HepG2 (cell line): ENCODE measurements around the gene CENPW. TPM values are rescaled to one million over a fixed set of nuclear protein-coding genes. Genes with fewer than 3 reads are reported as not detected.

ENCODE experiments used
- DR1 ChIP-seq: sonication (generic); formaldehyde crosslinking; IDR thresholded peaks from 2 replicates; pipeline ENCODE4 v1.8.0; 2021; ENCODE audit warnings: mild to moderate bottlenecking, missing genetic modification reagents, inconsistent platforms
- HNF4A ChIP-seq: sonication (generic); formaldehyde crosslinking; IDR thresholded peaks from 2 replicates; pipeline ENCODE4 v1.4.0; 2020; ENCODE audit warnings: missing genetic modification reagents
- HNRNPLL ChIP-seq: fragments of 200-400 bp; formaldehyde crosslinking; IDR thresholded peaks from 2 replicates; pipeline ENCODE4 v1.6.1; 2017; ENCODE audit warnings: mild to moderate bottlenecking, low read depth, low read length; ENCODE audit not compliant: poor library complexity, severe bottlenecking
- PITX1 ChIP-seq: sonication (generic); formaldehyde crosslinking; IDR thresholded peaks from 2 replicates; pipeline ENCODE4 v1.5.1; 2020; ENCODE audit warnings: mild to moderate bottlenecking, missing genetic modification reagents
- RXRB ChIP-seq: IDR thresholded peaks from 2 replicates; pipeline ENCODE4 v1.6.1; 2016; ENCODE audit warnings: borderline replicate concordance, missing genetic modification reagents, missing compliant biosample characterization
- TOPORS ChIP-seq: sonication (generic); formaldehyde crosslinking; IDR thresholded peaks from 2 replicates; pipeline ENCODE4 v1.8.0; 2023; ENCODE audit warnings: mild to moderate bottlenecking, missing genetic modification reagents
- ZBTB4 ChIP-seq: sonication (generic); formaldehyde crosslinking; IDR thresholded peaks from 2 replicates; pipeline ENCODE4 v1.4.0; 2020; ENCODE audit warnings: missing genetic modification reagents, mild to moderate bottlenecking, borderline replicate concordance
- ZNF232 ChIP-seq: sonication (generic); formaldehyde crosslinking; IDR thresholded peaks from 2 replicates; pipeline ENCODE4 v1.4.0; 2020; ENCODE audit warnings: missing genetic modification reagents, borderline replicate concordance
- ZNF331 ChIP-seq: sonication (generic); formaldehyde crosslinking; IDR thresholded peaks from 2 replicates; pipeline ENCODE4 v1.4.0; 2020; ENCODE audit warnings: missing genetic modification reagents
- ZNF543 ChIP-seq: sonication (generic); formaldehyde crosslinking; IDR thresholded peaks from 2 replicates; pipeline ENCODE4 v1.4.0; 2020; ENCODE audit warnings: mild to moderate bottlenecking, missing genetic modification reagents
- ZNF609 ChIP-seq: sonication (generic); formaldehyde crosslinking; IDR thresholded peaks from 2 replicates; pipeline ENCODE4 v1.4.0; 2020; ENCODE audit warnings: mild to moderate bottlenecking, missing genetic modification reagents, borderline replicate concordance
- ZNF788 ChIP-seq: sonication (generic); formaldehyde crosslinking; IDR thresholded peaks from 2 replicates; pipeline ENCODE4 v1.5.0; 2020; ENCODE audit warnings: mild to moderate bottlenecking, missing genetic modification reagents, borderline replicate concordance
- polyA plus RNA-seq, 8 experiments: library from polyadenylated mRNA; depleted of rRNA in 3 of 8; stranded (reverse) in 7 of 8; unstranded in 1 of 8; fragments of >200 nt; fragmentation: Illumina TruSeq in 4 of 8; extraction: Trizol in 4 of 8; gene quantifications; 2 replicates each; pipeline versions ENCODE4 v1.2.1 to v1.2.3, GENCODE V29; 2011 to 2016; ENCODE audit warnings: low read depth in 4 of 8, missing spikeins in 1 of 8, mixed read lengths in 1 of 8; ENCODE audit not compliant: insufficient read depth in 1 of 8
- total RNA-seq, 5 experiments: library from RNA; depleted of rRNA; stranded (reverse); fragments of >200 nt; fragmentation: Illumina TruSeq; extraction: Trizol; gene quantifications; 2 replicates each; pipeline ENCODE4 v1.2.3, GENCODE V29; 2016; ENCODE audit warnings: low read depth in 1 of 5
- TF ChIP-seq, protein P1 (sequence below): sonication (generic); formaldehyde crosslinking; IDR thresholded peaks from 2 replicates; pipeline ENCODE4 v1.5.1; 2020; ENCODE audit warnings: mild to moderate bottlenecking, missing genetic modification reagents
- TF ChIP-seq, protein P2 (sequence below): sonication (generic); formaldehyde crosslinking; IDR thresholded peaks from 2 replicates; pipeline ENCODE4 v1.5.1; 2020; ENCODE audit warnings: mild to moderate bottlenecking, missing genetic modification reagents, borderline replicate concordance
- TF ChIP-seq, protein P3 (sequence below): sonication (generic); formaldehyde crosslinking; IDR thresholded peaks from 2 replicates; pipeline ENCODE4 v1.8.1; 2023; ENCODE audit warnings: mild to moderate bottlenecking, missing genetic modification reagents

CENPW gene
- total and polyA plus RNA-seq, 2 of the 13 experiments (the other 11 are each of a cell fraction or from before 2014, with no cell fraction given), result 8.6 to 94.7 TPM

GRCh38 chr6:126335210-126335609, 4.7 kb upstream of the CENPW start (continued):
- no peak for TF ChIP-seq ZNF609 (CRISPR knock-in tag)
- TF ChIP-seq, protein P1, sequence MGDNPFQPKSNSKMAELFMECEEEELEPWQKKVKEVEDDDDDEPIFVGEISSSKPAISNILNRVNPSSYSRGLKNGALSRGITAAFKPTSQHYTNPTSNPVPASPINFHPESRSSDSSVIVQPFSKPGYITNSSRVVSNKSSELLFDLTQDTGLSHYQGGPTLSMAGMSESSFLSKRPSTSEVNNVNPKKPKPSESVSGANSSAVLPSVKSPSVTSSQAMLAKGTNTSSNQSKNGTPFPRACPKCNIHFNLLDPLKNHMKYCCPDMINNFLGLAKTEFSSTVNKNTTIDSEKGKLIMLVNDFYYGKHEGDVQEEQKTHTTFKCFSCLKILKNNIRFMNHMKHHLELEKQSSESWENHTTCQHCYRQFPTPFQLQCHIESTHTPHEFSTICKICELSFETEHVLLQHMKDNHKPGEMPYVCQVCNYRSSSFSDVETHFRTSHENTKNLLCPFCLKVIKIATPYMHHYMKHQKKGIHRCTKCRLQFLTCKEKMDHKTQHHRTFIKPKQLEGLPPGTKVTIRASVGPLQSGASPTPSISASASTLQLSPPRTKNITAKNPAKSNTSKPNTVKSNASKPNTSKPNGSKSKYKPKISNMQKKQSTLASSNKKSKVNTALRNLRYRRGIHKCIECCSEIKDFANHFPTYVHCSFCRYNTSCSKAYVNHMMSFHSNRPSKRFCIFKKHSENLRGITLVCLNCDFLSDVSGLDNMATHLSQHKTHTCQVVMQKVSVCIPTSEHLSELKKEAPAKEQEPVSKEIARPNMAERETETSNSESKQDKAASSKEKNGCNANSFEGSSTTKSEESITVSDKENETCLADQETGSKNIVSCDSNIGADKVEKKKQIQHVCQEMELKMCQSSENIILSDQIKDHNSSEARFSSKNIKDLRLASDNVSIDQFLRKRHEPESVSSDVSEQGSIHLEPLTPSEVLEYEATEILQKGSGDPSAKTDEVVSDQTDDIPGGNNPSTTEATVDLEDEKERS (CRISPR knock-in tag), result no peak
- TF ChIP-seq HNF4A (CRISPR knock-in tag), result no peak
- TF ChIP-seq HNRNPLL, result no peak
- no peak for TF ChIP-seq RXRB (CRISPR knock-in tag)
- no peak for TF ChIP-seq ZNF331 (CRISPR knock-in tag)
- TF ChIP-seq ZNF543 (CRISPR knock-in tag), result no peak
- TF ChIP-seq ZNF232 (CRISPR knock-in tag), result no peak
- no peak for TF ChIP-seq ZNF788 (CRISPR knock-in tag)
- TF ChIP-seq PITX1, result no peak
- no peak for TF ChIP-seq TOPORS
- no peak for TF ChIP-seq DR1 (CRISPR knock-in tag)
- TF ChIP-seq, protein P2, sequence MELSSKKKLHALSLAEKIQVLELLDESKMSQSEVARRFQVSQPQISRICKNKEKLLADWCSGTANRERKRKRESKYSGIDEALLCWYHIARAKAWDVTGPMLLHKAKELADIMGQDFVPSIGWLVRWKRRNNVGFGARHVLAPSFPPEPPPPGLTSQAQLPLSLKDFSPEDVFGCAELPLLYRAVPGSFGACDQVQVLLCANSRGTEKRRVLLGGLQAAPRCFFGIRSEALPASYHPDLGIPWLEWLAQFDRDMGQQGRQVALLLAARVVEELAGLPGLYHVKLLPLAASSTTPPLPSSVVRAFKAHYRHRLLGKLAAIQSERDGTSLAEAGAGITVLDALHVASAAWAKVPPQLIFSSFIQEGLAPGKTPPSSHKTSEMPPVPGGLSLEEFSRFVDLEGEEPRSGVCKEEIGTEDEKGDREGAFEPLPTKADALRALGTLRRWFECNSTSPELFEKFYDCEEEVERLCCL (CRISPR knock-in tag), result no peak
- TF ChIP-seq, protein P3, sequence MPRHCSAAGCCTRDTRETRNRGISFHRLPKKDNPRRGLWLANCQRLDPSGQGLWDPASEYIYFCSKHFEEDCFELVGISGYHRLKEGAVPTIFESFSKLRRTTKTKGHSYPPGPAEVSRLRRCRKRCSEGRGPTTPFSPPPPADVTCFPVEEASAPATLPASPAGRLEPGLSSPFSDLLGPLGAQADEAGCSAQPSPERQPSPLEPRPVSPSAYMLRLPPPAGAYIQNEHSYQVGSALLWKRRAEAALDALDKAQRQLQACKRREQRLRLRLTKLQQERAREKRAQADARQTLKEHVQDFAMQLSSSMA, result no peak
- no peak for TF ChIP-seq ZBTB4 (CRISPR knock-in tag)
